ENCODE measurements around the gene MPPED1.

DNA sequence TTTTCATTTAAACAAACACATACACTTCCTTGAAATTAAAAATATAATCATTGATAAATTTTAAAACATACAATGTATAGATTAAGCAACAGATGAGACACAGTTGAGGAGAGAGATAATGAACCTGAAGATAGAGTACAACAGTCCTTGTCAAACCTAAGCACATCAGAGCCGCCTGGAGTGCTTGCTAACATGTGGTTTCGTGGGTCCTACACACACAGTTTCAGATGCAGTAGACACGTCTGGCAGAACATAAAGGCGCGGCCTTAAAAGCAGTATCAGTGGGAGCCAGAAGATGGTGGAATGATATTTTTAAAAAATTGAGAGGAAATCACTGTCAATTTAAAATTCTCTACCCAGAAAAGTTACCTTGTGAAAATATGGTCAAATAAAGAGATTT is 134.4 kb downstream of the MPPED1 start:
- no peak for TF ChIP-seq FOXJ3 (CRISPR knock-in tag; IDR thresholded peaks at IDR 0.05; ENCODE audit: borderline replicate concordance)
- TF ChIP-seq ESRRA (CRISPR knock-in tag; IDR thresholded peaks at IDR 0.05; ENCODE audit: borderline replicate concordance): no peak
- TF ChIP-seq, protein P1, sequence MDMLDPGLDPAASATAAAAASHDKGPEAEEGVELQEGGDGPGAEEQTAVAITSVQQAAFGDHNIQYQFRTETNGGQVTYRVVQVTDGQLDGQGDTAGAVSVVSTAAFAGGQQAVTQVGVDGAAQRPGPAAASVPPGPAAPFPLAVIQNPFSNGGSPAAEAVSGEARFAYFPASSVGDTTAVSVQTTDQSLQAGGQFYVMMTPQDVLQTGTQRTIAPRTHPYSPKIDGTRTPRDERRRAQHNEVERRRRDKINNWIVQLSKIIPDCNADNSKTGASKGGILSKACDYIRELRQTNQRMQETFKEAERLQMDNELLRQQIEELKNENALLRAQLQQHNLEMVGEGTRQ (CRISPR knock-in tag; IDR thresholded peaks at IDR 0.05): no peak
- TF ChIP-seq SP1 (CRISPR knock-in tag; conservative IDR thresholded peaks at IDR 0.05): no peak
- no peak for TF ChIP-seq NFE2L1 (CRISPR knock-in tag; IDR thresholded peaks at IDR 0.05)
- TF ChIP-seq, protein P2, sequence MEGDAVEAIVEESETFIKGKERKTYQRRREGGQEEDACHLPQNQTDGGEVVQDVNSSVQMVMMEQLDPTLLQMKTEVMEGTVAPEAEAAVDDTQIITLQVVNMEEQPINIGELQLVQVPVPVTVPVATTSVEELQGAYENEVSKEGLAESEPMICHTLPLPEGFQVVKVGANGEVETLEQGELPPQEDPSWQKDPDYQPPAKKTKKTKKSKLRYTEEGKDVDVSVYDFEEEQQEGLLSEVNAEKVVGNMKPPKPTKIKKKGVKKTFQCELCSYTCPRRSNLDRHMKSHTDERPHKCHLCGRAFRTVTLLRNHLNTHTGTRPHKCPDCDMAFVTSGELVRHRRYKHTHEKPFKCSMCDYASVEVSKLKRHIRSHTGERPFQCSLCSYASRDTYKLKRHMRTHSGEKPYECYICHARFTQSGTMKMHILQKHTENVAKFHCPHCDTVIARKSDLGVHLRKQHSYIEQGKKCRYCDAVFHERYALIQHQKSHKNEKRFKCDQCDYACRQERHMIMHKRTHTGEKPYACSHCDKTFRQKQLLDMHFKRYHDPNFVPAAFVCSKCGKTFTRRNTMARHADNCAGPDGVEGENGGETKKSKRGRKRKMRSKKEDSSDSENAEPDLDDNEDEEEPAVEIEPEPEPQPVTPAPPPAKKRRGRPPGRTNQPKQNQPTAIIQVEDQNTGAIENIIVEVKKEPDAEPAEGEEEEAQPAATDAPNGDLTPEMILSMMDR (IDR thresholded peaks at IDR 0.05): no peak
- TF ChIP-seq, protein P3, sequence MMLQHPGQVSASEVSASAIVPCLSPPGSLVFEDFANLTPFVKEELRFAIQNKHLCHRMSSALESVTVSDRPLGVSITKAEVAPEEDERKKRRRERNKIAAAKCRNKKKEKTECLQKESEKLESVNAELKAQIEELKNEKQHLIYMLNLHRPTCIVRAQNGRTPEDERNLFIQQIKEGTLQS (CRISPR knock-in tag; conservative IDR thresholded peaks at IDR 0.05): no peak
- TF ChIP-seq, protein P4, sequence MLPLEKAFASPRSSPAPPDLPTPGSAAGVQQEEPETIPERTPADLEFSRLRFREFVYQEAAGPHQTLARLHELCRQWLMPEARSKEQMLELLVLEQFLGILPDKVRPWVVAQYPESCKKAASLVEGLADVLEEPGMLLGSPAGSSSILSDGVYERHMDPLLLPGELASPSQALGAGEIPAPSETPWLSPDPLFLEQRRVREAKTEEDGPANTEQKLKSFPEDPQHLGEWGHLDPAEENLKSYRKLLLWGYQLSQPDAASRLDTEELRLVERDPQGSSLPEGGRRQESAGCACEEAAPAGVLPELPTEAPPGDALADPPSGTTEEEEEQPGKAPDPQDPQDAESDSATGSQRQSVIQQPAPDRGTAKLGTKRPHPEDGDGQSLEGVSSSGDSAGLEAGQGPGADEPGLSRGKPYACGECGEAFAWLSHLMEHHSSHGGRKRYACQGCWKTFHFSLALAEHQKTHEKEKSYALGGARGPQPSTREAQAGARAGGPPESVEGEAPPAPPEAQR (CRISPR knock-in tag; IDR thresholded peaks at IDR 0.05): no peak
- TF ChIP-seq, protein P5, sequence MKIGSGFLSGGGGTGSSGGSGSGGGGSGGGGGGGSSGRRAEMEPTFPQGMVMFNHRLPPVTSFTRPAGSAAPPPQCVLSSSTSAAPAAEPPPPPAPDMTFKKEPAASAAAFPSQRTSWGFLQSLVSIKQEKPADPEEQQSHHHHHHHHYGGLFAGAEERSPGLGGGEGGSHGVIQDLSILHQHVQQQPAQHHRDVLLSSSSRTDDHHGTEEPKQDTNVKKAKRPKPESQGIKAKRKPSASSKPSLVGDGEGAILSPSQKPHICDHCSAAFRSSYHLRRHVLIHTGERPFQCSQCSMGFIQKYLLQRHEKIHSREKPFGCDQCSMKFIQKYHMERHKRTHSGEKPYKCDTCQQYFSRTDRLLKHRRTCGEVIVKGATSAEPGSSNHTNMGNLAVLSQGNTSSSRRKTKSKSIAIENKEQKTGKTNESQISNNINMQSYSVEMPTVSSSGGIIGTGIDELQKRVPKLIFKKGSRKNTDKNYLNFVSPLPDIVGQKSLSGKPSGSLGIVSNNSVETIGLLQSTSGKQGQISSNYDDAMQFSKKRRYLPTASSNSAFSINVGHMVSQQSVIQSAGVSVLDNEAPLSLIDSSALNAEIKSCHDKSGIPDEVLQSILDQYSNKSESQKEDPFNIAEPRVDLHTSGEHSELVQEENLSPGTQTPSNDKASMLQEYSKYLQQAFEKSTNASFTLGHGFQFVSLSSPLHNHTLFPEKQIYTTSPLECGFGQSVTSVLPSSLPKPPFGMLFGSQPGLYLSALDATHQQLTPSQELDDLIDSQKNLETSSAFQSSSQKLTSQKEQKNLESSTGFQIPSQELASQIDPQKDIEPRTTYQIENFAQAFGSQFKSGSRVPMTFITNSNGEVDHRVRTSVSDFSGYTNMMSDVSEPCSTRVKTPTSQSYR (CRISPR knock-in tag; IDR thresholded peaks at IDR 0.05): no peak
- TF ChIP-seq CREB1 (CRISPR knock-in tag; IDR thresholded peaks at IDR 0.05): no peak
- TF ChIP-seq, protein P6, sequence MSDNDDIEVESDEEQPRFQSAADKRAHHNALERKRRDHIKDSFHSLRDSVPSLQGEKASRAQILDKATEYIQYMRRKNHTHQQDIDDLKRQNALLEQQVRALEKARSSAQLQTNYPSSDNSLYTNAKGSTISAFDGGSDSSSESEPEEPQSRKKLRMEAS (CRISPR knock-in tag; IDR thresholded peaks at IDR 0.05): no peak
- TF ChIP-seq, protein P7, sequence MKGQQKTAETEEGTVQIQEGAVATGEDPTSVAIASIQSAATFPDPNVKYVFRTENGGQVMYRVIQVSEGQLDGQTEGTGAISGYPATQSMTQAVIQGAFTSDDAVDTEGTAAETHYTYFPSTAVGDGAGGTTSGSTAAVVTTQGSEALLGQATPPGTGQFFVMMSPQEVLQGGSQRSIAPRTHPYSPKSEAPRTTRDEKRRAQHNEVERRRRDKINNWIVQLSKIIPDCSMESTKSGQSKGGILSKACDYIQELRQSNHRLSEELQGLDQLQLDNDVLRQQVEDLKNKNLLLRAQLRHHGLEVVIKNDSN (CRISPR knock-in tag; IDR thresholded peaks at IDR 0.05): no peak
- no peak for TF ChIP-seq TP53 (CRISPR knock-in tag; IDR thresholded peaks at IDR 0.05)
- TF ChIP-seq, protein P8, sequence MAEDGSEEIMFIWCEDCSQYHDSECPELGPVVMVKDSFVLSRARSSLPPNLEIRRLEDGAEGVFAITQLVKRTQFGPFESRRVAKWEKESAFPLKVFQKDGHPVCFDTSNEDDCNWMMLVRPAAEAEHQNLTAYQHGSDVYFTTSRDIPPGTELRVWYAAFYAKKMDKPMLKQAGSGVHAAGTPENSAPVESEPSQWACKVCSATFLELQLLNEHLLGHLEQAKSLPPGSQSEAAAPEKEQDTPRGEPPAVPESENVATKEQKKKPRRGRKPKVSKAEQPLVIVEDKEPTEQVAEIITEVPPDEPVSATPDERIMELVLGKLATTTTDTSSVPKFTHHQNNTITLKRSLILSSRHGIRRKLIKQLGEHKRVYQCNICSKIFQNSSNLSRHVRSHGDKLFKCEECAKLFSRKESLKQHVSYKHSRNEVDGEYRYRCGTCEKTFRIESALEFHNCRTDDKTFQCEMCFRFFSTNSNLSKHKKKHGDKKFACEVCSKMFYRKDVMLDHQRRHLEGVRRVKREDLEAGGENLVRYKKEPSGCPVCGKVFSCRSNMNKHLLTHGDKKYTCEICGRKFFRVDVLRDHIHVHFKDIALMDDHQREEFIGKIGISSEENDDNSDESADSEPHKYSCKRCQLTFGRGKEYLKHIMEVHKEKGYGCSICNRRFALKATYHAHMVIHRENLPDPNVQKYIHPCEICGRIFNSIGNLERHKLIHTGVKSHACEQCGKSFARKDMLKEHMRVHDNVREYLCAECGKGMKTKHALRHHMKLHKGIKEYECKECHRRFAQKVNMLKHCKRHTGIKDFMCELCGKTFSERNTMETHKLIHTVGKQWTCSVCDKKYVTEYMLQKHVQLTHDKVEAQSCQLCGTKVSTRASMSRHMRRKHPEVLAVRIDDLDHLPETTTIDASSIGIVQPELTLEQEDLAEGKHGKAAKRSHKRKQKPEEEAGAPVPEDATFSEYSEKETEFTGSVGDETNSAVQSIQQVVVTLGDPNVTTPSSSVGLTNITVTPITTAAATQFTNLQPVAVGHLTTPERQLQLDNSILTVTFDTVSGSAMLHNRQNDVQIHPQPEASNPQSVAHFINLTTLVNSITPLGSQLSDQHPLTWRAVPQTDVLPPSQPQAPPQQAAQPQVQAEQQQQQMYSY (CRISPR knock-in tag; IDR thresholded peaks at IDR 0.05): no peak

All from WTC11 (cell line).